ENCODE measurements around the gene MACC1.

- TF ChIP-seq CTCF (IDR thresholded peaks at IDR 0.05) (no peak), EZH2 (IDR thresholded peaks at IDR 0.05; ENCODE audit: borderline replicate concordance, insufficient read depth, low read depth, low read length, poor library complexity, severe bottlenecking) (no peak)
Observed at GRCh38 chr7:20224025-20224424, 6.8 kb upstream of the MACC1 start.
